Neural cell (in vitro differentiated cells): Measurements from ENCODE around the gene EYA4. TPM values are rescaled to one million over a fixed set of nuclear protein-coding genes. Genes with fewer than 3 reads are reported as not detected.

Source experiments
- H2AFZ ChIP-seq: fragments of 200-600, 300-800 bp; sonication (generic), shearing (Covaris generic); 2 replicates; pipeline ENCODE4 v1.6.0; 2014; ENCODE audit warnings: low read depth, mild to moderate bottlenecking, antibody characterized with exemption, low read length, moderate library complexity
- H3F3A ChIP-seq: fragments of 200-600 bp; shearing (Covaris generic); 2 replicates; pipeline ENCODE4 v1.6.1; 2016; ENCODE audit warnings: mild to moderate bottlenecking, moderate library complexity, mixed read lengths, antibody characterized with exemption, low read length; ENCODE audit not compliant: insufficient read depth, poor library complexity, severe bottlenecking
- H3K27ac ChIP-seq: fragments of 200-600, 300-800 bp; sonication (generic), shearing (Covaris generic); 2 replicates; pipeline ENCODE4 v1.5.1; 2014; ENCODE audit warnings: mild to moderate bottlenecking, low read length, moderate library complexity
- H3K27me3 ChIP-seq: fragments of 300-800, 200-600 bp; sonication (generic), shearing (Covaris generic); 2 replicates; pipeline ENCODE4 v1.6.0; 2014; ENCODE audit warnings: mild to moderate bottlenecking, low read depth, low read length, moderate library complexity; ENCODE audit not compliant: insufficient read depth
- H3K36me3 ChIP-seq: fragments of 300-800, 200-600 bp; sonication (generic), shearing (Covaris generic); 2 replicates; pipeline ENCODE4 v1.5.1; 2014; ENCODE audit warnings: mild to moderate bottlenecking, antibody characterized with exemption, low read length, moderate library complexity; ENCODE audit not compliant: insufficient read depth
- H3K4me2 ChIP-seq: fragments of 300-800, 200-600 bp; sonication (generic), shearing (Covaris generic); 2 replicates; pipeline ENCODE4 v1.6.0; 2014; ENCODE audit warnings: mild to moderate bottlenecking, low read length
- H3K4me3 ChIP-seq: fragments of 300-800, 200-600 bp; sonication (generic), shearing (Covaris generic); 2 replicates; pipeline ENCODE4 v1.5.1; 2014; ENCODE audit warnings: mild to moderate bottlenecking, low read length, moderate library complexity
- H3K79me2 ChIP-seq: fragments of 200-600 bp; shearing (Covaris generic); replicated peaks from 2 replicates; pipeline ENCODE4 v1.6.0; 2014; ENCODE audit warnings: mild to moderate bottlenecking, low read length, moderate library complexity; ENCODE audit not compliant: insufficient read depth
- H3K9ac ChIP-seq: fragments of 300-800, 200-600 bp; sonication (generic), shearing (Covaris generic); 2 replicates; pipeline ENCODE4 v1.6.1; 2016; ENCODE audit warnings: mild to moderate bottlenecking, low read length, mixed read lengths
- H3K9me2 ChIP-seq: fragments of 200-600 bp; shearing (Covaris generic); 2 replicates; pipeline ENCODE4 v1.6.1; 2016; ENCODE audit warnings: mild to moderate bottlenecking, low read length, mixed read lengths; ENCODE audit not compliant: insufficient read depth
- H3K9me3 ChIP-seq: fragments of 200-600, 300-800 bp; sonication (generic), shearing (Covaris generic); 2 replicates; pipeline ENCODE4 v1.6.1; 2016; ENCODE audit warnings: mild to moderate bottlenecking, mixed run types, low read length, moderate library complexity, mixed read lengths
- H4K20me1 ChIP-seq: fragments of 200-600 bp; shearing (Covaris generic); 2 replicates; pipeline ENCODE4 v1.6.1; 2016; ENCODE audit warnings: mild to moderate bottlenecking, mixed run types; ENCODE audit not compliant: insufficient read depth
- CTCF ChIP-seq: fragments of 450-650 bp; IDR thresholded peaks from 2 replicates; pipeline ENCODE4 v1.5.1; 2014; ENCODE audit warnings: antibody characterized with exemption, mild to moderate bottlenecking, moderate library complexity; ENCODE audit not compliant: poor library complexity, severe bottlenecking
- EP300 ChIP-seq: fragments of 450-650 bp; conservative IDR thresholded peaks from 2 replicates; pipeline ENCODE4 v1.6.1; 2014; ENCODE audit warnings: antibody characterized with exemption, mild to moderate bottlenecking, moderate library complexity; ENCODE audit not compliant: poor library complexity, severe bottlenecking
- EZH2 ChIP-seq: fragments of 200-600, 300-800 bp; shearing (Covaris generic), sonication (generic); IDR thresholded peaks from 2 replicates; pipeline ENCODE4 v1.6.1; 2014; ENCODE audit warnings: antibody characterized with exemption, low read length, borderline replicate concordance, mild to moderate bottlenecking; ENCODE audit not compliant: insufficient read depth, poor library complexity, severe bottlenecking
- MXI1 ChIP-seq: fragments of 450-650 bp; conservative IDR thresholded peaks from 2 replicates; pipeline ENCODE4 v1.6.1; 2014; ENCODE audit warnings: antibody characterized with exemption, mild to moderate bottlenecking; ENCODE audit not compliant: poor library complexity, severe bottlenecking
- POLR2AphosphoS5 ChIP-seq: IDR thresholded peaks from 2 replicates; pipeline ENCODE4 v1.6.1; 2012
- RAD21 ChIP-seq: fragments of 450-650 bp; conservative IDR thresholded peaks from 2 replicates; pipeline ENCODE4 v1.6.1; 2014; ENCODE audit warnings: antibody characterized with exemption, mild to moderate bottlenecking, moderate library complexity
- REST ChIP-seq: IDR thresholded peaks from 2 replicates; pipeline ENCODE4 v1.6.1; 2012; ENCODE audit warnings: borderline replicate concordance
- SMC3 ChIP-seq: fragments of 450-650 bp; conservative IDR thresholded peaks from 2 replicates; pipeline ENCODE4 v1.6.1; 2014; ENCODE audit warnings: antibody characterized with exemption, mild to moderate bottlenecking, moderate library complexity; ENCODE audit not compliant: poor library complexity
- TAF1 ChIP-seq: IDR thresholded peaks from 2 replicates; pipeline ENCODE4 v1.6.1; 2012; ENCODE audit warnings: low read depth
- polyA plus RNA-seq: library from polyadenylated mRNA; depleted of rRNA; stranded (reverse); fragments of >200 nt; gene quantifications from 2 replicates; pipeline ENCODE4 v1.2.3, GENCODE V29; 2014

Gene EYA4
- polyA plus RNA-seq, 1 donor from 2014 or later = 2.6 TPM

DNA sequence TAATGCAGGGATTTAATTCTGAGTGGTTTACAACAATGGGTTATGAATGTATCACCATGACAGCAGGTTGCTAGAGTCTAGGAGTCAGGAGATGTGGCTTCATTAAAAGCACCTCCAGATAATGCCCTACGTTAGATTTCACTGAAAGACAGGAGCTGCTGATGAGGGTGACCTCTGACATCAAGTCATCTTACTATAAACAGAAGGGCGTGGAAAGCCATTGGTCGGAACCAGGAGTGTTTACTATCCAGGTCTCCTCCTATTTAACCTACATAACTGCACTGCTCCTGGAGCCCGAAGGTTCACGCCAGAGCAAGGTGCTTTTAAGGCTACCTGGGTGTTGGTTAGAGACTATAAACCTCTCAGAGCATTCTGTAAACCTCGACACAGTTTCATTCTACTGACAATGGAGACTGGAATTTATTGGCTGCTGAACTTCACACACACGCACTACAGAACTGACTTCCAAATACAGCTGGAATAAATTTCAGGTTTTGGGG, 128.7 kb downstream of the EYA4 start:
- H3K27ac ChIP-seq = no peak overlapping the region
- no peaks in the 10 kb centered on the region for H3K79me2 ChIP-seq
- H3K9me3 ChIP-seq = no peaks in the 10 kb centered on the region

DNA sequence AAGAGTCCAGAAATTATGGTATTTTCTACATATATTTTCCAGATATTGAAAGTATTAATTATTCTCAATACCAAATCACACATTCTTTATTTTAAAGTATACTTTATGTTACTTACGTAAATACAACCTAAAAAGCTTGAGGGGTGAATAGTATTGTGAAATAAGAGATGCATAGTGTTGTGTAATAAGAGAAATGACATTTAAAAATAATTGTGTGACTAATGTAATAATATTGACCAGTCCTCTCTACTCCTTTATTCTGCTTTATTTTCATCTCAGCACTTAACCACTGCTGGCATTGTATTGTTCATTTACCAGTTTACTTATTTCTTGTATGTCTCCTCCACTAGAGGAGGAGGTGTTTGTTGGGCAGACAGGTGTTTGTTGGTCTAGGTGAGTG, 135.6 kb downstream of the EYA4 start:
- no peak overlapping the region for H3K4me3 ChIP-seq
- no peak overlapping the region for H2AFZ ChIP-seq
- no peak for TF ChIP-seq MXI1
- TF ChIP-seq SMC3 = no peak
- no peak for TF ChIP-seq RAD21
- TF ChIP-seq POLR2AphosphoS5 = no peak
- TF ChIP-seq TAF1 = no peak
- TF ChIP-seq EZH2 = no peak
- no peak for TF ChIP-seq CTCF
- TF ChIP-seq EP300 = no peak

More for the DNA sequence above, 128.7 kb downstream of the EYA4 start:
- Histone ChIP-seq H3K4me2 (no peak overlapping the region), H3K9me2 (no peaks in the 10 kb centered on the region), H3F3A (no peaks in the 10 kb centered on the region), H3K4me3 (no peak overlapping the region), H3K27me3 (no peaks in the 10 kb centered on the region), H4K20me1 (no peaks in the 10 kb centered on the region), H2AFZ (no peak overlapping the region), H3K9ac (no peak overlapping the region), H3K36me3 (no peaks in the 10 kb centered on the region)
- TF ChIP-seq MXI1 (no peak), EP300 (no peak), RAD21 (no peak), EZH2 (no peak), SMC3 (no peak), REST (no peak), TAF1 (no peak), CTCF (no peak), POLR2AphosphoS5 (no peak)

More for the DNA sequence above, 135.6 kb downstream of the EYA4 start:
- Histone ChIP-seq H3K9me2 (no peaks in the 10 kb centered on the region), H3K36me3 (no peaks in the 10 kb centered on the region), H3K9me3 (no peaks in the 10 kb centered on the region), H3K4me2 (no peak overlapping the region), H3K27ac (no peak overlapping the region), H3K27me3 (no peaks in the 10 kb centered on the region), H4K20me1 (no peaks in the 10 kb centered on the region), H3K9ac (no peak overlapping the region), H3K79me2 (no peaks in the 10 kb centered on the region), H3F3A (no peaks in the 10 kb centered on the region)
